OCI-LY1 (cell line): Measurements from ENCODE around the gene HAUS1.
"Not testable (repeated sequence)": the region's sequence is repeated elsewhere in the genome, so short reads cannot be mapped to it uniquely, and the experiment has no call there.

Experiments used
- H2AFZ ChIP-seq: fragments of 200-600 bp; sonication (generic), shearing (Covaris generic); 2 replicates; pipeline ENCODE4 v1.6.0; 2014; ENCODE audit warnings: antibody characterized with exemption, mild to moderate bottlenecking, low read length
- H3F3A ChIP-seq: fragments of 200-600 bp; sonication (generic), shearing (Covaris generic); 2 replicates; pipeline ENCODE4 v1.6.0; 2014; ENCODE audit warnings: mild to moderate bottlenecking, antibody characterized with exemption, low read length, moderate library complexity; ENCODE audit not compliant: insufficient read depth
- H3K27ac ChIP-seq: fragments of 200-600 bp; sonication (generic); 2 replicates; pipeline ENCODE4 v1.5.1; 2014; ENCODE audit warnings: low read length, mixed run types, mild to moderate bottlenecking, low read depth; ENCODE audit not compliant: poor library complexity, severe bottlenecking
- H3K27me3 ChIP-seq: fragments of 200-600 bp; sonication (generic); 2 replicates; pipeline ENCODE4 v1.6.0; 2014; ENCODE audit warnings: antibody characterized with exemption, mild to moderate bottlenecking, low read length, moderate library complexity; ENCODE audit not compliant: insufficient read depth
- H3K36me3 ChIP-seq: fragments of 200-600 bp; sonication (generic); 2 replicates; pipeline ENCODE4 v1.6.1; 2014; ENCODE audit warnings: mild to moderate bottlenecking, antibody characterized with exemption, low read length, moderate library complexity, mixed read lengths; ENCODE audit not compliant: insufficient read depth
- H3K4me1 ChIP-seq: fragments of 200-600 bp; sonication (generic); 2 replicates; pipeline ENCODE4 v1.5.1; 2014; ENCODE audit warnings: mild to moderate bottlenecking, low read length, moderate library complexity; ENCODE audit not compliant: insufficient read depth, severe bottlenecking
- H3K4me2 ChIP-seq: fragments of 200-600 bp; sonication (generic), shearing (Covaris generic); 2 replicates; pipeline ENCODE4 v1.6.1; 2014; ENCODE audit warnings: low read length
- H3K4me3 ChIP-seq: fragments of 200-600 bp; sonication (generic); 2 replicates; pipeline ENCODE4 v1.5.1; 2014; ENCODE audit warnings: low read length, low read depth, mild to moderate bottlenecking, mixed read lengths; ENCODE audit not compliant: poor library complexity, severe bottlenecking
- H3K79me2 ChIP-seq: fragments of 200-600 bp; shearing (Covaris generic); 2 replicates; pipeline ENCODE4 v1.6.1; 2016; ENCODE audit warnings: mixed run types, low read length, mixed read lengths; ENCODE audit not compliant: insufficient read depth
- H3K9ac ChIP-seq: fragments of 200-600 bp; sonication (generic), shearing (Covaris generic); 2 replicates; pipeline ENCODE4 v1.6.1; 2014; ENCODE audit warnings: mild to moderate bottlenecking, low read length, mixed read lengths
- H3K9me2 ChIP-seq: fragments of 200-600 bp; sonication (generic), shearing (Covaris generic); 2 replicates; pipeline ENCODE4 v1.6.1; 2014; ENCODE audit warnings: low read depth, mild to moderate bottlenecking, low read length, mixed read lengths
- H3K9me3 ChIP-seq: fragments of 200-600 bp; shearing (Covaris generic); 2 replicates; pipeline ENCODE4 v1.6.1; 2014; ENCODE audit warnings: low read length, mixed read lengths
- H4K20me1 ChIP-seq: fragments of 200-600 bp; sonication (generic), shearing (Covaris generic); 2 replicates; pipeline ENCODE4 v1.6.0; 2016; ENCODE audit warnings: mild to moderate bottlenecking, low read length; ENCODE audit not compliant: insufficient read depth
- EZH2 ChIP-seq: fragments of 200-600 bp; sonication (generic), shearing (Covaris generic); IDR thresholded peaks from 2 replicates; pipeline ENCODE4 v1.8.0; 2017; ENCODE audit warnings: borderline replicate concordance, mixed run types, mild to moderate bottlenecking, antibody characterized with exemption, low read length, moderate library complexity, mixed read lengths
- TF ChIP-seq, protein P1 (sequence below): fragments of 200-600 bp; sonication (generic), shearing (Covaris generic); IDR thresholded peaks from 2 replicates; pipeline ENCODE4 v1.5.1; 2017; ENCODE audit warnings: mild to moderate bottlenecking, antibody characterized with exemption, low read length, moderate library complexity, mixed read lengths

HAUS1 gene

DNA sequence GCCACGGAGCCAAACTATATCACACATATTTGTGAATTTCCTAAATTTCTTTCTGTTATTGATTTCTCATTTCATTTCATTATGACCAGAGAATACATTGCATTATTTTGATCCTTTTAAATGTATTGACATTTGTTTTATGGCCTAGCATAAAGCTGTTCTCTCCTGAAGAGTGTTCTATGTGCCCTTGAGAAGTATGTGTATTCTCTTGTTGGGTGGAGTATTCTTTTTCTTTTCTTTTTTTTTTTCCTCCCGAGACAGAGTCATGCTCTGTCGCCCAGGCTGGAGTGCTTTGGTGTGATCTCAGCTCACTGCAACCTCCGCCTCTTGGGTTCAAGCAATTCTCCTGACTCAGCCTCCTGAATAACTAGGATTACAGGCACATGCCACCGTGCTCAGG lies 5.2 kb downstream of the HAUS1 start:
- H3K27ac ChIP-seq, result no peak overlapping the region
- no peaks in the 10 kb centered on the region for H3K9me2 ChIP-seq
- H3K4me3 ChIP-seq, result no peak overlapping the region
- H3K9ac ChIP-seq, result no peak overlapping the region
- H3K4me2 ChIP-seq, result no peak overlapping the region
- peaks cover 52% of the 10 kb centered on the region for H3K36me3 ChIP-seq
- H3F3A ChIP-seq, result no peaks in the 10 kb centered on the region
- H3K27me3 ChIP-seq, result no peaks in the 10 kb centered on the region
- H4K20me1 ChIP-seq, result no peaks in the 10 kb centered on the region
- no peaks in the 10 kb centered on the region for H3K9me3 ChIP-seq
- peaks cover 14% of the 10 kb centered on the region for H3K79me2 ChIP-seq
- H3K4me1 ChIP-seq, result peaks cover 16% of the 10 kb centered on the region
- TF ChIP-seq EZH2, result no peak
- TF ChIP-seq, protein P1, sequence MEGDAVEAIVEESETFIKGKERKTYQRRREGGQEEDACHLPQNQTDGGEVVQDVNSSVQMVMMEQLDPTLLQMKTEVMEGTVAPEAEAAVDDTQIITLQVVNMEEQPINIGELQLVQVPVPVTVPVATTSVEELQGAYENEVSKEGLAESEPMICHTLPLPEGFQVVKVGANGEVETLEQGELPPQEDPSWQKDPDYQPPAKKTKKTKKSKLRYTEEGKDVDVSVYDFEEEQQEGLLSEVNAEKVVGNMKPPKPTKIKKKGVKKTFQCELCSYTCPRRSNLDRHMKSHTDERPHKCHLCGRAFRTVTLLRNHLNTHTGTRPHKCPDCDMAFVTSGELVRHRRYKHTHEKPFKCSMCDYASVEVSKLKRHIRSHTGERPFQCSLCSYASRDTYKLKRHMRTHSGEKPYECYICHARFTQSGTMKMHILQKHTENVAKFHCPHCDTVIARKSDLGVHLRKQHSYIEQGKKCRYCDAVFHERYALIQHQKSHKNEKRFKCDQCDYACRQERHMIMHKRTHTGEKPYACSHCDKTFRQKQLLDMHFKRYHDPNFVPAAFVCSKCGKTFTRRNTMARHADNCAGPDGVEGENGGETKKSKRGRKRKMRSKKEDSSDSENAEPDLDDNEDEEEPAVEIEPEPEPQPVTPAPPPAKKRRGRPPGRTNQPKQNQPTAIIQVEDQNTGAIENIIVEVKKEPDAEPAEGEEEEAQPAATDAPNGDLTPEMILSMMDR, result no peak
- H2AFZ ChIP-seq, result no peak overlapping the region

DNA sequence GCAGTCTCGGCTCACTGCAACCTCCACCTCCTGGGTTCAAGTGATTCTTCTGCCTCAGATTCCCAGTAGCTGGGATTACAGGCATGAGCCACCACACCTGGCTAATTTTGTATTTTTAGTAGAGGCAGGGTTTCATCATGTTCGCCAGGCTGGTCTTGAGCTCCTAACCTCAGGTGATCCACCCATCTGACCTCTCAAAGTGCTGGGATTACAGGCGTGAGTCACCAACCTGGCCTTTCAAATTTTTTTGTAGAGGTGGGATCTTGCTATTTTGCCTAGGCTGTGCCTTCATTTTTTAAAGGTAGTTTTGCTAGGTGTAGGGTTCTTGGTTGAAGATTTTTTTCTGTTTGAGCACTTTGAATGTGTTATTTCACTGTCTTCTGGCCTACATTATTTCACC lies 6.2 kb downstream of the HAUS1 start:
- Histone ChIP-seq H3K4me3 (no peak overlapping the region), H4K20me1 (no peaks in the 10 kb centered on the region), H3K9me2 (no peaks in the 10 kb centered on the region), H2AFZ (no peak overlapping the region), H3K9me3 (no peaks in the 10 kb centered on the region), H3K27ac (no peak overlapping the region), H3F3A (no peaks in the 10 kb centered on the region), H3K27me3 (no peaks in the 10 kb centered on the region), H3K9ac (no peak overlapping the region), H3K4me2 (no peak overlapping the region), H3K4me1 (peaks cover 10% of the 10 kb centered on the region), H3K79me2 (peaks cover 5% of the 10 kb centered on the region; the same call in 1 of the 2 replicates), H3K36me3 (peaks cover 61% of the 10 kb centered on the region)
- TF ChIP-seq, protein P1, result no peak
- TF ChIP-seq EZH2, result no peak

DNA sequence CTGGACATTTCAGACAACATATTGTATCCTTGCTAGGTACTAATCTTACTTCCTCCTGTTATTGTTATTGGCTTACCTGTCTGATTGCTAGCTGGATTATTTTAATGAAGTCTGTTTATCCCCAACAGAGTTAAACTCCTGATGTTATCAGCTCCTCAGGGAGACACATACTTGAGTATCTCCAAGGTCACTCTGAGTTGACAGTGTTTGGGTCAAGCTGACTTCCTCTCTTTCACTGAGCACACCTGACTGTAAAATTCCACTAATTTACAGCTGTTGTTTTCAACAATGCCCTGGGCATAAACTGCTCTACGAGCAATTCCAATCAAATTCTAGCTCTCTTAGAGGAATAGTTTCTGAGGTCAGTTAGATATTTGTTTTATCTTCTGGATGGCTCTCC lies 9.6 kb downstream of the HAUS1 start:
- Histone ChIP-seq H3K36me3 (peaks cover 55% of the 10 kb centered on the region), H3K4me3 (no peak overlapping the region)

DNA sequence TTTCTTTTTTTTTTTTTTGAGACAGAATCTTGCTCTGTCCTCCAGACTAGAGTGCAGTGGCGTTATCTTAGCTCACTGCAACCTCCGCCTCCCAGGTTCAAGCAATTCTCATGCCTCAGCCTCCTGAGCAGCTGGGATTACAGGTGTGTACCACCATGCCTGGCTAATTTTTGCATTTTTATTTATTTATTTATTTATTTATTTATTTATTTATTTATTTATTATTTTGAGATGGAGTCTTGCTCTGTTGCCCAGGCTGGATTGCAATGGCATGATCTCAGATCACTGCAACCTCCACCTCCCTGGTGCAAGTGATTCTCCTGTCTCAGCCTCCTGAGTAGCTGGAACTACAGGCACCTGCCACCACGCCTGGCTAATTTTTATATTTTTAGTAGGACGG lies 22.4 kb downstream of the HAUS1 start:
- not testable (repeated sequence) for H3K27ac ChIP-seq, H3K4me2 ChIP-seq, H2AFZ ChIP-seq, H3K9me2 ChIP-seq, H3K4me3 ChIP-seq, H3K9ac ChIP-seq, H3F3A ChIP-seq, H4K20me1 ChIP-seq, H3K79me2 ChIP-seq, H3K9me3 ChIP-seq, H3K4me1 ChIP-seq, H3K27me3 ChIP-seq
- peaks cover 62% of the 10 kb centered on the region for H3K36me3 ChIP-seq

More for the DNA sequence above, 9.6 kb downstream of the HAUS1 start:
- Histone ChIP-seq H3K4me1 (no peaks in the 10 kb centered on the region), H3K9me3 (no peaks in the 10 kb centered on the region), H3F3A (no peaks in the 10 kb centered on the region), H3K79me2 (no peaks in the 10 kb centered on the region), H3K9me2 (no peaks in the 10 kb centered on the region), H3K4me2 (no peak overlapping the region), H4K20me1 (no peaks in the 10 kb centered on the region), H3K9ac (no peak overlapping the region), H2AFZ (no peak overlapping the region), H3K27ac (no peak overlapping the region), H3K27me3 (no peaks in the 10 kb centered on the region)
- TF ChIP-seq, protein P1, result no peak
- TF ChIP-seq EZH2, result no peak
